CD4-positive, alpha-beta T cell treated with Interleukin-21 for 1 hour (primary cell): ENCODE data around the gene CATSPERZ.

Experiments used
- DNase-seq: peaks from one replicate; pipeline ENCODE4 v3.0.0-alpha.2; 2020

Gene CATSPERZ

GRCh38 chr11:64342869-64343745 is 42.9 kb downstream of the CATSPERZ start:
- DNase-seq, result no peak

GRCh38 chr11:64343767-64344559 is 43.8 kb downstream of the CATSPERZ start:
- DNase-seq, result no peak

- DNase-seq, result no peak
These were observed 44.6 kb downstream of the CATSPERZ start for GRCh38 chr11:64344787-64345186.

GRCh38 chr11:64347193-64347867 is 47.2 kb downstream of the CATSPERZ start:
- no peak for DNase-seq

GRCh38 chr11:64348383-64349024 is 48.3 kb downstream of the CATSPERZ start:
- DNase-seq, result no peak

GRCh38 chr11:64349025-64349387 is 48.8 kb downstream of the CATSPERZ start:
- no peak for DNase-seq

- no peak for DNase-seq
These were observed 49.2 kb downstream of the CATSPERZ start for GRCh38 chr11:64349404-64349803.

GRCh38 chr11:64351136-64351631 is 51.0 kb downstream of the CATSPERZ start:
- DNase-seq, result no peak

GRCh38 chr11:64352099-64352994 is 52.2 kb downstream of the CATSPERZ start:
- no peak for DNase-seq

GRCh38 chr11:64352995-64353714 is 53.0 kb downstream of the CATSPERZ start:
- DNase-seq, result no peak

- no peak for DNase-seq
These were observed 53.8 kb downstream of the CATSPERZ start for GRCh38 chr11:64353715-64354506.
